DOHH2 (cell line): Measurements from ENCODE around the gene DYNC2H1.

Experiments used
- H3F3A ChIP-seq: fragments of 200-600 bp; sonication (generic), shearing (Covaris generic); 2 replicates; pipeline ENCODE4 v1.6.0; 2016; ENCODE audit warnings: antibody characterized with exemption, mild to moderate bottlenecking; ENCODE audit not compliant: control insufficient read depth, insufficient read depth
- H3K27ac ChIP-seq: fragments of 200-600 bp; sonication (generic); 2 replicates; pipeline ENCODE4 v1.5.1; 2014; ENCODE audit warnings: low read depth, mild to moderate bottlenecking, low read length, moderate library complexity
- H3K27me3 ChIP-seq: fragments of 200-600 bp; sonication (generic); 2 replicates; pipeline ENCODE4 v1.6.1; 2014; ENCODE audit warnings: mild to moderate bottlenecking, low read length, mixed read lengths; ENCODE audit not compliant: control insufficient read depth
- H3K36me3 ChIP-seq: fragments of 200-600 bp; sonication (generic); 2 replicates; pipeline ENCODE4 v1.6.1; 2014; ENCODE audit warnings: mild to moderate bottlenecking, low read length, moderate library complexity, mixed read lengths; ENCODE audit not compliant: control insufficient read depth
- H3K4me1 ChIP-seq: fragments of 200-600 bp; sonication (generic); 2 replicates; pipeline ENCODE4 v1.6.1; 2014; ENCODE audit warnings: mild to moderate bottlenecking, low read length, mixed read lengths; ENCODE audit not compliant: control insufficient read depth
- H3K4me2 ChIP-seq: fragments of 200-600 bp; sonication (generic); 2 replicates; pipeline ENCODE4 v1.6.0; 2014; ENCODE audit warnings: mild to moderate bottlenecking, low read length, moderate library complexity
- H3K4me3 ChIP-seq: fragments of 200-600 bp; sonication (generic); 2 replicates; pipeline ENCODE4 v1.5.1; 2014; ENCODE audit warnings: mild to moderate bottlenecking, low read length, mixed read lengths
- H3K79me2 ChIP-seq: fragments of 200-600 bp; sonication (generic); 2 replicates; pipeline ENCODE4 v1.6.1; 2014; ENCODE audit warnings: mild to moderate bottlenecking, low read length, mixed read lengths; ENCODE audit not compliant: control insufficient read depth
- H3K9me2 ChIP-seq: fragments of 200-600 bp; sonication (generic); replicated peaks from 2 replicates; pipeline ENCODE4 v1.6.1; 2014; ENCODE audit warnings: mild to moderate bottlenecking, low read length, mixed read lengths; ENCODE audit not compliant: control insufficient read depth
- H3K9me3 ChIP-seq: fragments of 200-600 bp; sonication (generic); 2 replicates; pipeline ENCODE4 v1.6.1; 2014; ENCODE audit warnings: antibody characterized with exemption, low read length, mixed read lengths; ENCODE audit not compliant: control insufficient read depth, insufficient read depth
- H4K20me1 ChIP-seq: fragments of 200-600 bp; sonication (generic); 2 replicates; pipeline ENCODE4 v1.6.0; 2014; ENCODE audit warnings: low read depth, mild to moderate bottlenecking, antibody characterized with exemption, low read length, moderate library complexity; ENCODE audit not compliant: control insufficient read depth, insufficient read depth
- CTCF ChIP-seq: fragments of 200-600 bp; sonication (generic); IDR thresholded peaks from one replicate; pipeline ENCODE4 v1.5.1; 2014; ENCODE audit warnings: antibody characterized with exemption, mild to moderate bottlenecking, low read depth, low read length; ENCODE audit not compliant: poor library complexity, severe bottlenecking
- EZH2phosphoT487 ChIP-seq: fragments of 200-600 bp; sonication (generic); IDR thresholded peaks from 2 replicates; pipeline ENCODE4 v1.6.1; 2017; ENCODE audit warnings: borderline replicate concordance, mild to moderate bottlenecking, antibody characterized with exemption, low read length, moderate library complexity, mixed read lengths

Gene DYNC2H1

GRCh38 chr11:103441021-103441420, 331.8 kb downstream of the DYNC2H1 start:
- H3K27ac ChIP-seq: no peak overlapping the region
- H3K36me3 ChIP-seq: no peaks in the 10 kb centered on the region
- no peaks in the 10 kb centered on the region for H4K20me1 ChIP-seq
- no peaks in the 10 kb centered on the region for H3K27me3 ChIP-seq
- no peaks in the 10 kb centered on the region for H3K79me2 ChIP-seq
- H3F3A ChIP-seq: no peaks in the 10 kb centered on the region
- H3K4me2 ChIP-seq: no peak overlapping the region
- no peaks in the 10 kb centered on the region for H3K9me2 ChIP-seq
- H3K4me3 ChIP-seq: no peak overlapping the region
- TF ChIP-seq CTCF: no peak
- TF ChIP-seq EZH2phosphoT487: no peak
- H3K4me1 ChIP-seq: no peaks in the 10 kb centered on the region
- no peaks in the 10 kb centered on the region for H3K9me3 ChIP-seq

- no peaks in the 10 kb centered on the region for H3K36me3 ChIP-seq
- H4K20me1 ChIP-seq: no peaks in the 10 kb centered on the region
- no peak overlapping the region for H3K4me2 ChIP-seq
- H3K79me2 ChIP-seq: no peaks in the 10 kb centered on the region
- no peaks in the 10 kb centered on the region for H3K9me3 ChIP-seq
- H3K4me3 ChIP-seq: no peak overlapping the region
- H3K9me2 ChIP-seq: no peaks in the 10 kb centered on the region
- H3K27me3 ChIP-seq: no peaks in the 10 kb centered on the region
- H3K27ac ChIP-seq: no peak overlapping the region
- no peaks in the 10 kb centered on the region for H3F3A ChIP-seq
- no peak for TF ChIP-seq EZH2phosphoT487
- TF ChIP-seq CTCF: no peak
- no peaks in the 10 kb centered on the region for H3K4me1 ChIP-seq
Measured at GRCh38 chr11:103448966-103449365, 339.7 kb downstream of the DYNC2H1 start.

GRCh38 chr11:103450241-103450640, 341.0 kb downstream of the DYNC2H1 start:
- no peaks in the 10 kb centered on the region for H3K36me3 ChIP-seq

More at GRCh38 chr11:103450241-103450640, 341.0 kb downstream of the DYNC2H1 start:
- H3K9me2 ChIP-seq: no peaks in the 10 kb centered on the region
- no peaks in the 10 kb centered on the region for H3F3A ChIP-seq
- no peak overlapping the region for H3K4me2 ChIP-seq
- no peaks in the 10 kb centered on the region for H3K79me2 ChIP-seq
- H3K4me1 ChIP-seq: no peaks in the 10 kb centered on the region
- no peaks in the 10 kb centered on the region for H3K9me3 ChIP-seq
- no peak for TF ChIP-seq CTCF
- TF ChIP-seq EZH2phosphoT487: no peak
- H3K27me3 ChIP-seq: no peaks in the 10 kb centered on the region
- no peak overlapping the region for H3K4me3 ChIP-seq
- no peaks in the 10 kb centered on the region for H4K20me1 ChIP-seq
- H3K27ac ChIP-seq: no peak overlapping the region
